ENCODE results near the gene AP5M1.
"Not testable (repeated sequence)": the region's sequence is repeated elsewhere in the genome, so short reads cannot be mapped to it uniquely, and the experiment has no call there.

The AP5M1 gene

GRCh38 chr14:57329833-57330232 is 61.1 kb downstream of the AP5M1 start:
- no peak for DNase-seq (ENCODE audit: low read depth, low spot score)
- no peak for TF ChIP-seq CTCF (IDR thresholded peaks at IDR 0.05; ENCODE audit: low read depth, low read length)
- in situ Hi-C loops (cut with HindIII; ENCODE audit: low sequenced_read_pairs): no loop called here
- no peak overlapping the region for H3K4me3 ChIP-seq (ENCODE audit: low read depth, low read length)

- H3K4me3 ChIP-seq (ENCODE audit: low read depth, low read length); in situ Hi-C loops (cut with HindIII; ENCODE audit: low sequenced_read_pairs): not testable (repeated sequence)
- DNase-seq (ENCODE audit: low read depth, low spot score): peak; percentile 53
Observed at GRCh38 chr14:57332475-57332874, 63.7 kb downstream of the AP5M1 start.

GRCh38 chr14:57333726-57334125 is 65.0 kb downstream of the AP5M1 start:
- H3K4me3 ChIP-seq (ENCODE audit: low read depth, low read length); DNase-seq (ENCODE audit: low read depth, low spot score); in situ Hi-C loops (cut with HindIII; ENCODE audit: low sequenced_read_pairs): not testable (repeated sequence)

- DNase-seq (ENCODE audit: low read depth, low spot score); H3K4me3 ChIP-seq (ENCODE audit: low read depth, low read length); in situ Hi-C loops (cut with HindIII; ENCODE audit: low sequenced_read_pairs): not testable (repeated sequence)
Observed at GRCh38 chr14:57343545-57344297, 75.0 kb downstream of the AP5M1 start.

GRCh38 chr14:57345106-57345505 is 76.3 kb downstream of the AP5M1 start:
- in situ Hi-C loops (cut with HindIII; ENCODE audit: low sequenced_read_pairs): no loop called here
- no peak for DNase-seq (ENCODE audit: low read depth, low spot score)
- H3K4me3 ChIP-seq (ENCODE audit: low read depth, low read length): no peak overlapping the region
- no peak for TF ChIP-seq CTCF (IDR thresholded peaks at IDR 0.05; ENCODE audit: low read depth, low read length)

- no peak for DNase-seq (ENCODE audit: low read depth, low spot score)
- in situ Hi-C loops (cut with HindIII; ENCODE audit: low sequenced_read_pairs): no loop called here
- no peak overlapping the region for H3K4me3 ChIP-seq (ENCODE audit: low read depth, low read length)
- no peak for TF ChIP-seq CTCF (IDR thresholded peaks at IDR 0.05; ENCODE audit: low read depth, low read length)
Observed at GRCh38 chr14:57346741-57347140, 78.0 kb downstream of the AP5M1 start.
